GM19452 (cell line): ENCODE results near the gene LPGAT1.
A peak's percentile ranks its signal among the peaks of the same experiment; 100 is the strongest.
"Not testable (repeated sequence)": the region's sequence is repeated elsewhere in the genome, so short reads cannot be mapped to it uniquely, and the experiment has no call there.

Experiments
- ATAC-seq: cut with Tn5 transposase; IDR thresholded peaks from one replicate; pipeline ENCODE4 v1.9.1; 2021; ENCODE audit not compliant: unreplicated experiment

LPGAT1 gene, protein sequence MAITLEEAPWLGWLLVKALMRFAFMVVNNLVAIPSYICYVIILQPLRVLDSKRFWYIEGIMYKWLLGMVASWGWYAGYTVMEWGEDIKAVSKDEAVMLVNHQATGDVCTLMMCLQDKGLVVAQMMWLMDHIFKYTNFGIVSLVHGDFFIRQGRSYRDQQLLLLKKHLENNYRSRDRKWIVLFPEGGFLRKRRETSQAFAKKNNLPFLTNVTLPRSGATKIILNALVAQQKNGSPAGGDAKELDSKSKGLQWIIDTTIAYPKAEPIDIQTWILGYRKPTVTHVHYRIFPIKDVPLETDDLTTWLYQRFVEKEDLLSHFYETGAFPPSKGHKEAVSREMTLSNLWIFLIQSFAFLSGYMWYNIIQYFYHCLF

DNA sequence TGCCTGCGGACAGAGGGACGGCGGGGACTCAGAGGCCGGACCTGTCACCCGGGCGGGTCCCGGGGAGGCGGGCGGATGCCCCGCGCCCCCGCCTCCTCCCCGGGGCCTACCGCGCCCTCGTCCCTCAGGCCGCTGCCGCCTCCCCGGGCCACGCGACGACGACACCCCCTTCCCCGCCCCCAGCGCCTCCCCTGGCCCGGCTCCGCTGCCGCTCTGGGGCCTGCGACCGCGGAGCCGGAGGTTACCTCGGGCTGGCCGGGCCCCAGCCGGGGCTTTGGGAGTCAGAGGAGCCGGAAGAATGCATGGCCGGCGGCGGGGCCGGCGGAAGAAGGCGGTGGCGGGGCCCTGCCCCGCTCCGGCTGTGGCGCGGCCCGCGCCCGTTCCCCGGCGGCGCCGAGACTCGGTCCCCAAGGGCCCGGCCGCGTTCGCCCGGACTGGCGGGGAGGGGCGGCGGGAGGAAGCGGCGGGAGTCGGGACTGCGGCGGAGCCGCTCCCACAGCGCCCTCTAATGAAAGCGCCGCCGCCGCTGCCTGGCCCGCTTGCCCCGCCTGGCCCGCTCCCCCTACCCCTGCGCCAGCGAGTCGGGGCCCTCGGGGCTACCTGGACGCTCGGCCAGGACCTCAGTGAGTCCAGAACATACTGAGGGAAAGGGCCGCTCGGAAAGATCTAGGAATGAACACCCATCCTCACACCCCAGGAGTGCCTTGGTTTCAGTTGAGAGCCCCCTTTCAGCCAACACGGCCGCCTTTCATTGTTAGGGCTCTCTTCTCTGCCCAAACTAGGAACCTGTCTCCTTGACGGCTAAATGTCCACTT, at the start of gene LPGAT1:
TSS of gene LPGAT1 (minus strand) at position 436 of the 815 bp plus-strand sequence. CDS start 1,467 bp downstream, outside the sequence.
- peak; percentile 79 for ATAC-seq

DNA sequence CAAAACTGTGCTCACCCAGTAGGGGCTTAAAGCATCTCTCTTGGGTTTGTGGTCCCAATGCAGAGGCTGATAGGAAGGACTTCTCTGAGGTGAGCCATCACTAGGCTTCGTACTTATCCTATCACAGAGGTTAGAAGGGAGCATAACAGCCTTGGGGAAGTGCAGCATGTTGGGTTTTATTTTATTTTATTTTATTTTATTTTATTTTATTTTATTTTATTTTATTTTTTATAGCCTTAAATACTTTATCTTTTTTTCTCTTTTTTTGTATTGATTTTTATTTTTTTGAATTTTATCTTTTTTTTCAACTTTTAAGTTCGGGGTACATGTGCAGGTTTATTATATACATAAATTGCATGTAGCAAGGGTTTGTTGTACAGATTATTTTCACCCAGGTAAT, 48.9 kb upstream of the LPGAT1 start:
- no peak for ATAC-seq

- ATAC-seq: no peak
Observed at GRCh38 chr1:211876851-211877590, 46.5 kb upstream of the LPGAT1 start.

GRCh38 chr1:211875541-211875940, 45.0 kb upstream of the LPGAT1 start:
- ATAC-seq: no peak

GRCh38 chr1:211874521-211875347, 44.2 kb upstream of the LPGAT1 start:
- ATAC-seq: no peak

DNA sequence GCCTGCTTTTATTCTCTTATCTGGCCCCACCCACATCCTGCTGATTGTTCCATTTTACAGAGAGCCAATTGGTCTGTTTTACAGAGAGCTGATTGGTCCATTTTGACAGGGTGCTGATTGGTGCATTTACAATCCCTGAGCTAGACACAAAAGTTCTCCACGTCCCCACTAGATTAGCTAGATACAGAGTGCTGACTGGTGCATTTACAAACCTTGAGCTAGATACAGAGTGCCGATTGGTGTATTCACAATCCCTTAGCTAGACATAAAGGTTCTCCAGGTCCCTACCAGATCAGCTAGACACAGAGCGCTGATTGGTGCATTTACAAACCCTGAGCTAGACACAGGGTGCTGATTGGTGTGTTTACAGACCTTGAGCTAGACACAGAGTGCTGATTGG, 43.2 kb upstream of the LPGAT1 start:
- ATAC-seq: not testable (repeated sequence)

- ATAC-seq: no peak
Observed at GRCh38 chr1:211870156-211870555, 39.6 kb upstream of the LPGAT1 start.

DNA sequence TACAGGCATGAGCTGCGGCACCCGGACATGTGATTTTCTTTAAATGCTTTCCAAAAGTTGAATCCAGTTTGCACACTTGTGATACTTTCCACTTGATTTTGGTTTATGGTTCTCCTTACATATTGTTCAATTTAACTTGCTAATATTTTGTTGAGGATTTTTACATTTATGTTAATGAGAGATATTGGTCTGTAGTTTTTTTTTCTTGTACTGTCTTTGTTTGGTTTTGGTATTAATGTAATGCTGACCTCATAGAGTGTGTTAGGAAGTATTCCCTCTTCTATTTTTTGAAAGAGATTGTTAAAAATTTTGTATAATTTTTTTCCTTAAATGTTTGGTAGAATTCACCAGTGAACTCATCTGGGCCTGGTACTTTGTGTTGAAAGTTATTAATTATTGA, 34.6 kb upstream of the LPGAT1 start:
- no peak for ATAC-seq

- no peak for ATAC-seq
Observed at GRCh38 chr1:211859405-211859804, 28.8 kb upstream of the LPGAT1 start.

- no peak for ATAC-seq
Observed at GRCh38 chr1:211851174-211851573, 20.6 kb upstream of the LPGAT1 start.

DNA sequence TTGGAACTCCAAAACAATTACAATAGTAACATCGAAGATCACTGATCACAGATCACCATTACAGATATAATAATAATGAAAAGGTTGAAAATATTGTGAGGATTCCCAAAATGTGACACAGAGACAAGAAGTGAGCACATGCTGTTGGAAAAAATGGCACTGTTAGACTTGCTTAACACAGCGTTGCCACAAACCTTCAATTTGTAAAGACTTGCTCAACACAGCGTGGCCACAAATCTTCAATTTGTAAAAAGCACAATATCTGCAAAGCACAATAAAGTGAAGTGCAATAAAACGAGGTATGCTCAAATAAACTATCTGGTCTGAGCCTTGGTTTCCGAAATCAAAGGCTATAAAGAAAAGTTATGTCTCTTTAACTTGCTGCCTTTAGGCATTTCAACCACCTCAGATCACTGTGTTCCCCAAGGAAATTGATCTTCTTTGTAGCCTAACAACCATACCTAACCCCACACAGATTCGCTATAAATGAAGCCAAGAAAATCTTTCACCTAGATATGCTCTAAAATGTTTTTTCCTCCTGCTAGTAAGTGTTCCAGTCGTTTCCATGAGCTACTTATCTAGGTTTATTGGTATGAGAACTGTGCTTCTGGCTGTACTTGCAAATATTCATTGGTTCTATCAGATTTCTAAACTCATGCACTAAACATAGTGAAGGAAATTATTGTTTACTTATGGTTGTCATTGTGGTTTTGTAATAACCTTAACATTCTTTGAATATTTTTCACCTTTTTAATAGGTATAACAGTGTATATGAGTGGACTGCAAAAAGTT, 13.1 kb upstream of the LPGAT1 start:
- ATAC-seq: no peak

DNA sequence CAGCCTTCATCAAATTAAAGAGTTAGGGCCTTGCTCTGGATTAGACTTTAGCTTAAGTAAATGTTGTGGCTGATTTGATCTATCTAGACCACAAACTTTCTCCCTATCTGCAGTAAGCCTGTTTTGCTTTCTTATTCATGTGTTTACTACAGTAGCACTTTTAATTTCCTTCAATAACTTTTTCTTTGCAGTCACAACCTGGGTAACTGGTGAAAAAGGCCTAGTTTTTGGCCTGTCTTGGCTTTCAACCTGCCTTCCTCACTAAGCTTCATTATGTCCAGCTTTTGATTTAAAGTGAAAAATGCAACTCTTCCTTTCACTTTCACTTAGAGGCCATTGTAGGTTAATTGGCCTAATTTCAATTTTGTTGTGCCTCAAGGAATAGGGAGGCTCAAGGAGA, 12.5 kb upstream of the LPGAT1 start:
- ATAC-seq: no peak

DNA sequence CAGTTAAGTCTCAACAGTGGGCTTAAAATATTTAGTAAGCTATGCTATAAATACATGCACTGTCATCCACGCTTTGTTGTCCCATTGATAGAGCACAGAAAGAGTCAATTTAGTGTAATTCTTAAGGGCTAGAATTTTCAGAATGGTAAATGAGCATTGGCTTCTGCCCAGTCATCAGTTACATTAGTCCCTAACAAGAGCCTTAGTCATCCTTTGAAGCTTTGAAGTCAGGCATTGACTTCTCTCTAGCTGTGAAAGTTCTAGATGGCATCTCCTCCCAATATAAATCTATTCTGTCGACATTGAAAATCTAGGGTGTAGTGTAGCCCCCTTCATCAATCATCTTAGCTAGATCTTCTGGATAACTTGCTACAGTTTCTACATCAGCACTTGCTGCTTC, 12.0 kb upstream of the LPGAT1 start:
- ATAC-seq: no peak

DNA sequence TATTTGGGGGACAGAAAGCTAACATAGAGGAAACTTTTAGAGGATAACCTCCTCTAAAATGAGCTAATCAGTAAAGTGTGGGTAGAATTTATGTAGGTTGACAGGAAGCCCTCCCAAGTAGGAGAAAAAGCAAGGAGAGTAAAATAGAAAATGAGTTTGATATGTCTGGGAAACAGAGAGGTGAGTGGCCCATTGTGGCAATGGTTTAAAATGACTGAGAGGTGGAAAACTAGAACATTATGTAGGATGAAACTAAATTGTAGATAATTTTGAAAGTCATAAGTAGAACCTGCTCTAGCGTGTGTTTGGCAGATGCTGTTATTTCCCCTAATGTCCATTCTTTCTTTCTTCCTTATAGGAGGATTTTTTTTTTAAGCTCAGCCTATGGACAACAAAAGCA, 8.5 kb upstream of the LPGAT1 start:
- no peak for ATAC-seq

DNA sequence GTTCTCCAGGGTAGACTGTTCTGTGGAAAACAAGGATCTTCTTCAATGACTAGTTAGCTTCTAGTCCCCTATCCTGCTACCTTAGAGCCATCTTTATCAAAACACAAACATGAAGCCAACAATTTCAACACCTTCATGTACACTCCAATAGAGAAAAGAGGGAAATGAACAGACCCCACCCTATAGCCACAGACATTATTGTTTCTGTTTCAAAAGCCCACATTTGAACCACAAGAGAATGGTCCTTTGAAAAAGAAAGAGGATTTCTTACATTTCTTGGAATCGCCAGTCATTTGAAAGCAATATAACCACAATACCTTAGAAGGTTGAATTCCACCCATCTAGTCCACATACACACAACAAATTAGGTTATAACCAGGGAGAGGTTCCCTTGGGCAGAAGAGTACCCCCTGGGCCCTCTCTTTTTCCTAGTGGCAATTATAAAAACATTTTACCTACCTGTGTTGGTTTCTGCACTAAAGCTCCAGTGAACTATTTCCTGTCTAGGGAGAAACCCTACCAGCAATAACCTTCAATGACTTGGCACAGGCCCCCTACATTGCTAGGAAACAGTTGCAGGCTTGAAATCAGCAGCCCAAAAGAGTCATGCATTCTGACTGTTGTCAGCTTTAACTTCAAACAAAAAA, 2.7 kb upstream of the LPGAT1 start:
- no peak for ATAC-seq

- ATAC-seq: no peak
Observed at GRCh38 chr1:211832661-211833060, 2.1 kb upstream of the LPGAT1 start.

DNA sequence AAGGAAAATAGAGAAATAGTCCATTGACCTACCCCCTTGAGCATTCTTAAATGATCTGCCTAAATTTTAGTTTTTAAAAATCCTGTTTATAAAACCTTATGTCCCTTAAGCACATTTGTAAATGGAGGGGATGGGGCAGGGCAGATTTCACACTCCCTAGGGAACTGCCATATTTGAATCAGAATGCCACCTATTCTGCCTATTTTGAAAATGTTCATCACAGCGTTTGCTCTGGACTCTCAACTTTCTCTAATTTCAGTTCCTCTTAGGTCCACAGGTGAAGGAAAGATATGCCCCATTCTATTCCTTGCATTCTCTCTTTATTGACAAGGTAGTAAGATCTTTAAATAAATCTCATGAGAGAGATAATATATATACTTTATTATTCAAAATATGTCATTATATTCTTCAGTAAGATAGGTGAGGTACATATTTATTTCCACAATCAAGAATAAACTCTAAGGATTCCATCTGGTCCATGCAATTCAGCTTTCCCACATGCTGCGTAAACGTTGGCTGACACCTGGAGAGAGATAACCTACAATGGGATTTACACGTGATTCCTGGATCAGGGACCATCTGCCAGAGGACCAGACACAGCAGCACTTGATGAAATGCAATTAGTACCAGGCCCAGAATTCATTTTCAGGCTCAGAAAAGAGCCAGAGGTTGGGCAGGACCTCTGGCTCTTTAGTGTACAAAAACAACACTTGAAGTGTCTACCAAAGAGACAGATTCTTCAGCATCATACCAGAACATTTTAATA, 1.2 kb upstream of the LPGAT1 start:
- no peak for ATAC-seq

- ATAC-seq: peak; percentile 21
Observed at GRCh38 chr1:211830055-211830327, 572 bp downstream of the LPGAT1 start.
